NCI-H1694 (cell line): ENCODE results near the gene MAML3.

Experiments
- DNase-seq: peaks from one replicate; lab custom pipeline; 2025; lab: John Stamatoyannopoulos, UW

MAML3 gene

GRCh38 chr4:140071806-140072205 is 82.2 kb downstream of the MAML3 start:
- DNase-seq = no peak

- no peak for DNase-seq
Measured at GRCh38 chr4:140070973-140071372, 83.0 kb downstream of the MAML3 start.

- no peak for DNase-seq
Measured at GRCh38 chr4:140070366-140070765, 83.6 kb downstream of the MAML3 start.

- DNase-seq = no peak
Measured at GRCh38 chr4:140069066-140069465, 84.9 kb downstream of the MAML3 start.

- DNase-seq = no peak
Measured at GRCh38 chr4:140068271-140068670, 85.7 kb downstream of the MAML3 start.

- DNase-seq = no peak
Measured at GRCh38 chr4:140066031-140066930, 87.7 kb downstream of the MAML3 start.

- DNase-seq = no peak
Measured at GRCh38 chr4:140065393-140065792, 88.6 kb downstream of the MAML3 start.

GRCh38 chr4:140061659-140062289 is 92.2 kb downstream of the MAML3 start:
- no peak for DNase-seq

- no peak for DNase-seq
Measured at GRCh38 chr4:140061194-140061593, 92.8 kb downstream of the MAML3 start.

- DNase-seq = no peak
Measured at GRCh38 chr4:140059159-140059558, 94.8 kb downstream of the MAML3 start.

GRCh38 chr4:140057701-140058100 is 96.3 kb downstream of the MAML3 start:
- no peak for DNase-seq

- DNase-seq = no peak
Measured at GRCh38 chr4:140056015-140056414, 98.0 kb downstream of the MAML3 start.

- no peak for DNase-seq
Measured at GRCh38 chr4:140054861-140055260, 99.1 kb downstream of the MAML3 start.

GRCh38 chr4:140053185-140053584 is 100.8 kb downstream of the MAML3 start:
- DNase-seq = no peak

- DNase-seq = peak; percentile 30
Measured at GRCh38 chr4:140052050-140052449, 101.9 kb downstream of the MAML3 start.

GRCh38 chr4:140049849-140050637 is 103.9 kb downstream of the MAML3 start:
- peak; percentile 94 for DNase-seq

- DNase-seq = peak; percentile 93
Measured at GRCh38 chr4:140049024-140049848, 104.7 kb downstream of the MAML3 start.

- no peak for DNase-seq
Measured at GRCh38 chr4:140048419-140048995, 105.5 kb downstream of the MAML3 start.

GRCh38 chr4:140047786-140048185 is 106.2 kb downstream of the MAML3 start:
- no peak for DNase-seq

- no peak for DNase-seq
Measured at GRCh38 chr4:140047017-140047640, 106.9 kb downstream of the MAML3 start.

- DNase-seq = no peak
Measured at GRCh38 chr4:140046543-140046942, 107.4 kb downstream of the MAML3 start.
